Hepatic stellate cell (primary cell): ENCODE measurements around the gene LYSET.
A peak's percentile ranks its signal among the peaks of the same experiment; 100 is the strongest.
"Not testable (repeated sequence)": the region's sequence is repeated elsewhere in the genome, so short reads cannot be mapped to it uniquely, and the experiment has no call there.

Experiments
- DNase-seq: peaks from one replicate; pipeline ENCODE4 v3.0.0; 2011; ENCODE audit warnings: low spot score

LYSET gene

GRCh38 chr14:93168610-93169009 lies 16.5 kb upstream of the LYSET start:
- not testable (repeated sequence) for DNase-seq

- DNase-seq = not testable (repeated sequence)
These were observed 15.5 kb upstream of the LYSET start for GRCh38 chr14:93169619-93170018.

GRCh38 chr14:93170141-93170540 lies 15.0 kb upstream of the LYSET start:
- not testable (repeated sequence) for DNase-seq

DNA sequence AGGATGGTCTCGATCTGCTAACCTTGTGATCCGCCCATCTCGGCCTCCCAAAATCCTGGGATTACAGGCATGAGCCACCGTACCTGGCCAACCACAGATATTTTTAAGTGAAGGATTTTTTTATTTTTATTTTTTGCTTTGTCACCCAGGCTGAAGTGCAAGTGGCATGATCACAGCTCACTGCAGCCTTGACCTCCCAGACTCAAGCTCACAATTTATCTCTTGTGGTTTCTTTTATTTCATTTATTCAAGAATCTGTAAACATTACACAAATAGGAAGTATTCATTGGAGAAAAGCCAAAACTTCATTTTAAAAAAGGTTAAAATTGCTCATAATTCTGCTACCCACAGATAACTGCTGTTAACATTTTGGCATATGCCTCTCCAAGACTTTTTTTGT lies 13.7 kb upstream of the LYSET start:
- DNase-seq = no peak

DNA sequence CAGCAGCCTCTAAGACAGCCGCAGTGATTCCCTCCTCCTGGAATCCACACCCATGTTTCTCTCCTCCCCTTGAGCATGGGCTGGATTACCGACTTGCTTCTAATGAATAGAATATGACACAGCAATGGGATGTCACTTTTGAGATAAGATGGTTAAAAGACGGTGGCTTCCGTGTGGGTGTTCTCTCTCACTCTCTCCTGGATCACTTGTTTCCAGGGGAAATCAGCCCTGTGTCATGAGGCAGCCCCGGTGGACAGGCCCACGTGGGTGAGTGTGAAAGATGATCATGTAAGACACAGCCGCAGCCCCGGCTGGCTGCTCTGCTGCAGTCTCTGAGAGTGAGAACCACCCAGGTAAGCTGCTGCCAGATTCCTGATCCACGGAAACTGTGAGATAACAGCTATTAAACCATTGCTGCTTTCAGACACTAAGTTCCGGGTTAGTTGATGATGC lies 11.1 kb upstream of the LYSET start:
- DNase-seq = no peak

GRCh38 chr14:93174731-93175130 lies 10.4 kb upstream of the LYSET start:
- DNase-seq = not testable (repeated sequence)

DNA sequence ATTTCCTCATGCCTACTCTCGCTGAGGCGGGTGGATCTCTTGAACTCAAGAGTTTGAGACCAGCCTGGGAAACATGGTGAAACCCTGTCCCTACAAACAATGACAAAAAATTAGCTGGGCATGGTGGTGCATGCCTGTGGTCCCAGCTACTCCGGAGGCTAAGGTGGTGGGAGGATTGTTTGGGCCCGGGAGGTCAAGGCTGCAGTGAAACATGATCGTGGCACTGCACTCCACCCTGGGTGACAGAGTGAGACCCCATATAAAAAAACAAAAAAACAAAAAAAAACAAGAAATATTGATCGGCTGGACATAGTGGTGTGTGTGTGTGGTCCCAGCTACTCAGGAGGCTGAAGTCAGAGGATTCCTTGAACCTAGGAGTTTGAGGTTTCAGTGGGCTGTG lies 9.6 kb upstream of the LYSET start:
- no peak for DNase-seq

- peak; percentile 18 for DNase-seq
These were observed 1.4 kb upstream of the LYSET start for GRCh38 chr14:93183596-93184317.

GRCh38 chr14:93185349-93185720 lies 218 bp downstream of the LYSET start:
- no peak for DNase-seq

- no peak for DNase-seq
These were observed 1.3 kb downstream of the LYSET start for GRCh38 chr14:93186466-93186865.

GRCh38 chr14:93186956-93187355 lies 1.8 kb downstream of the LYSET start:
- no peak for DNase-seq

- DNase-seq = no peak
These were observed 10.3 kb downstream of the LYSET start for GRCh38 chr14:93195316-93195999.

DNA sequence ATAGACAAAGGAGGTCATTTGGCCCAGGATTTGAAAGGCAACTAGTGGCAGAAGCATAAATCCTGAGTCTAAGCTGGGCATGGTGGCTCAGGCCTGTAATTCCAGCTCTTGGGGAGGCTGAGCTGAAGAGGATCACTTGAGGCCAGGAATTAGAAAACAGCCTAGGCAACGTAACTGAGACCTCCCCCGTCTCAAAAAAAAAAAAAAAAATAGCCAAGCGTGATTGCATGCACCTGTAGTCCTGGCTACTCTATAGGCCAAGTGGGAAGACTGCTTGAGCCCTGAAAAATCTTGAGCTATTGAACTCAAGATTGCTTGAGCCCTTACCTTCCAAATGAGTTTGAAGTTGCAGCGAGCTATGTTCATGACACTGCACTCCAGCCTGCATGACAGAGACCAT lies 13.9 kb downstream of the LYSET start:
- no peak for DNase-seq

DNA sequence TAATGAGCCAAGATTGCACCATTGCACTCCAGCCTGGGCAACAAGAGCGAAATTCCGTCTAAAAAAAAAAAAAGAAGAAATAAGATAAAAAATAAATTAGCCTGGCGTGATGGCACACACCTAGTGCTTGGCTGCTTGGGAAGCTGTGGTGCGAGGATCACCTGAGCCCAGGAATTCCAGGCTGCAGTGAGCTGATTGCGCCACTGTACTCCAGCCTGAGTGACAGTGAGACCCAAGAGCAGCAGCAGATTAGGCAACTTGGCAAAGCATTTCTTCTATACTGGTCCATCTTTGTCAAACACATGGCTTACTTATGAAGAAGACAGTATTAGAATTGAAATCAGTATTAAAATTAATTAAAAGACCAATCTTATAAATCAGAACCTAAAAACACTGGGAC lies 15.4 kb downstream of the LYSET start:
- DNase-seq = no peak

GRCh38 chr14:93201155-93201704 lies 16.1 kb downstream of the LYSET start:
- no peak for DNase-seq

GRCh38 chr14:93206793-93207467 lies 21.8 kb downstream of the LYSET start, which contains the start of the genes GON7 and UBR7:
Gene GON7, minus strand, starts transcription at chr14:93207065. Its CDS starts 28 bp downstream, at chr14:93207037.
Gene UBR7, plus strand, starts transcription at chr14:93207256. Its CDS starts 36 bp downstream, at chr14:93207292.
- DNase-seq = peak; percentile 94

GRCh38 chr14:93207468-93208308 lies 22.6 kb downstream of the LYSET start:
- DNase-seq = peak; percentile 68

DNA sequence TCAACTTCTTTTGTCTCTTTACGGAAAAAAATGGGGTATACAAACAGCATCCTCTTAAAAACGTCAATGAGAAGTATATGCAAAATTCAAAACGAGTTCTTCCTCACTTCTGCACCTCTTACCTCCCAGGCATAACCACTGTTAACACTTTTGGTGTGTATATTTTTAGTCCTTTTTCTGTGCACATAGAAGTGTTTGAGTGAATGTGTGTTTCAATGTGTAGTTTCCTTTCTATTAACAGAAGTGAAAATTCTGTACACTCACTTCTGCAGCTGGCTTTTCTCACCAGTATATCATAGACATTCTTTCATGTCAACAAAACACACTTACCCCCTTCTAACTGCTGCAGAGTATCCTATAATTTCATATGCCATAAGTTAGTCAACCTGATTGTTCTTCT lies 27.3 kb downstream of the LYSET start:
- DNase-seq = no peak

DNA sequence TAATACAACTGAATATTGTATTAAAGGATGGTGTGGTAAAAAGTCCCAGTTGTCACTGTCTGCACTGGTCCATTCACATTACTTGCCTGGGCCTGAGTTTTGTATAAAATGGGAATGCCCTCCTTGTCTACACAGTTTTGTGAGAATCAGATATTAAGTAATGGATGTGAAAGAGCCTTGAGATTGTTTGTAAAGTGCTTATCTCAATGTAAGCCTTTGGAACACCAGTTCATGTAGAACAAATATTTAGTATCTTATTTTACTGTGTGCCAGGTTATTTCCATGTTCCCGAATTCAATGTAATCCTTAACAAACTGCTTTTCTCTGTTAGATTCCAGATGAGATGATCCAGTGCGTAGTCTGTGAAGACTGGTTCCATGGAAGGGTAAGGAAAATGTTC lies 29.5 kb downstream of the LYSET start:
- DNase-seq = no peak

DNA sequence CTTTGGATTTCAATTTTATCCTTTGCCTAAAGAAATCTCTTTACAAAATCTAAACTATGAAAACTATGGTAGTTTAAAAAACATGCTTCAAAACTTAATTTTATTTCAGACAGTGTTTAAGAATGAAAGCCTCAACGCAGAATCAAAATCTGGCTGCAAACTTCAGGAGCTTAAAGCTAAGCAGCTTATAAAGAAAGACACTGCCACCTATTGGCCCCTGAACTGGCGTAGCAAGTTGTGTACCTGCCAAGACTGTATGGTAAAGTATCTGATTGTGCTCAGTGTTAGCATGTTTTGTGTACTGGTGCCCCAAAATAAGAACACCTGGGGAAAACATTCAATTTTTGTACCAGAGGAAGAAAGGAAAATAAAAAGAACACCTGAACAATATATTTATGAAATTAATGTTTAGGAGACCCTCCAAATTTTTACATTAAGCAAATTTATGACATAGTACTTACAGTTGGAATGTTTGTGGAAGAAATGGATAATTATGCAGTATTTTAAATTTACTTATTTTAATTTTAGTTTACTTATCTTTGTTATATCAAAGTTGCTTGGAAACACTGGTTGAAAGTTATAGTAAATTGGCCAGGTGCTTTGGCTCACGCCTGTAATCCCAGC lies 34.1 kb downstream of the LYSET start:
- DNase-seq = no peak

- no peak for DNase-seq
These were observed 35.4 kb downstream of the LYSET start for GRCh38 chr14:93220509-93220908.
